GF-D8 (cell line): Measurements from ENCODE around the gene TM4SF5.

Experiments
- DNase-seq: peaks from one replicate; lab custom pipeline; 2025; lab: John Stamatoyannopoulos, UW

Gene TM4SF5

GRCh38 chr17:4747847-4748246 is 23.8 kb upstream of the TM4SF5 start:
- DNase-seq: no peak

GRCh38 chr17:4748686-4749085 is 23.0 kb upstream of the TM4SF5 start:
- DNase-seq: no peak

GRCh38 chr17:4750606-4751005 is 21.1 kb upstream of the TM4SF5 start:
- DNase-seq: no peak

- no peak for DNase-seq
Observed at GRCh38 chr17:4751932-4752331, 19.8 kb upstream of the TM4SF5 start.

GRCh38 chr17:4753392-4753791 is 18.3 kb upstream of the TM4SF5 start:
- DNase-seq: no peak

- no peak for DNase-seq
Observed at GRCh38 chr17:4759776-4760236, 11.9 kb upstream of the TM4SF5 start.

- DNase-seq: peak; percentile 22
Observed at GRCh38 chr17:4764595-4764994, 7.1 kb upstream of the TM4SF5 start.

GRCh38 chr17:4766201-4766600 is 5.5 kb upstream of the TM4SF5 start:
- no peak for DNase-seq

GRCh38 chr17:4766723-4767122 is 5.0 kb upstream of the TM4SF5 start:
- no peak for DNase-seq

- DNase-seq: no peak
Observed at GRCh38 chr17:4768298-4768697, 3.4 kb upstream of the TM4SF5 start.

GRCh38 chr17:4769628-4770027 is 2.1 kb upstream of the TM4SF5 start:
- DNase-seq: no peak

- no peak for DNase-seq
Observed at GRCh38 chr17:4772235-4772613, 538 bp downstream of the TM4SF5 start.

- DNase-seq: no peak
Observed at GRCh38 chr17:4777969-4778760, 6.5 kb downstream of the TM4SF5 start.

- no peak for DNase-seq
Observed at GRCh38 chr17:4780325-4780955, 8.8 kb downstream of the TM4SF5 start.

- DNase-seq: no peak
Observed at GRCh38 chr17:4782652-4783051, 11.0 kb downstream of the TM4SF5 start.

GRCh38 chr17:4785311-4786105 is 13.8 kb downstream of the TM4SF5 start:
- DNase-seq: no peak

GRCh38 chr17:4786106-4786511 is 14.4 kb downstream of the TM4SF5 start, which contains the start of gene VMO1:
Gene VMO1 (minus strand): TSS chr17:4786364. CDS start chr17:4786352, 12 bp downstream.
- DNase-seq: no peak

GRCh38 chr17:4786516-4786915 is 14.8 kb downstream of the TM4SF5 start:
- DNase-seq: no peak

GRCh38 chr17:4788159-4788806 is 16.6 kb downstream of the TM4SF5 start:
- no peak for DNase-seq

GRCh38 chr17:4788807-4789700 is 17.4 kb downstream of the TM4SF5 start, which contains the start of gene GLTPD2:
Gene GLTPD2 (plus strand): TSS chr17:4788964. CDS start chr17:4789012, 48 bp downstream.
- no peak for DNase-seq

GRCh38 chr17:4789701-4789950 is 17.9 kb downstream of the TM4SF5 start:
- no peak for DNase-seq
